DOHH2 (cell line): ENCODE data around the gene HORMAD2.

Experiments
- H3F3A ChIP-seq: fragments of 200-600 bp; sonication (generic), shearing (Covaris generic); 2 replicates; pipeline ENCODE4 v1.6.0; 2016; ENCODE audit warnings: antibody characterized with exemption, mild to moderate bottlenecking; ENCODE audit not compliant: control insufficient read depth, insufficient read depth
- H3K27ac ChIP-seq: fragments of 200-600 bp; sonication (generic); 2 replicates; pipeline ENCODE4 v1.5.1; 2014; ENCODE audit warnings: low read depth, mild to moderate bottlenecking, low read length, moderate library complexity
- H3K27me3 ChIP-seq: fragments of 200-600 bp; sonication (generic); 2 replicates; pipeline ENCODE4 v1.6.1; 2014; ENCODE audit warnings: mild to moderate bottlenecking, low read length, mixed read lengths; ENCODE audit not compliant: control insufficient read depth
- H3K36me3 ChIP-seq: fragments of 200-600 bp; sonication (generic); 2 replicates; pipeline ENCODE4 v1.6.1; 2014; ENCODE audit warnings: mild to moderate bottlenecking, low read length, moderate library complexity, mixed read lengths; ENCODE audit not compliant: control insufficient read depth
- H3K4me1 ChIP-seq: fragments of 200-600 bp; sonication (generic); 2 replicates; pipeline ENCODE4 v1.6.1; 2014; ENCODE audit warnings: mild to moderate bottlenecking, low read length, mixed read lengths; ENCODE audit not compliant: control insufficient read depth
- H3K4me2 ChIP-seq: fragments of 200-600 bp; sonication (generic); 2 replicates; pipeline ENCODE4 v1.6.0; 2014; ENCODE audit warnings: mild to moderate bottlenecking, low read length, moderate library complexity
- H3K4me3 ChIP-seq: fragments of 200-600 bp; sonication (generic); 2 replicates; pipeline ENCODE4 v1.5.1; 2014; ENCODE audit warnings: mild to moderate bottlenecking, low read length, mixed read lengths
- H3K79me2 ChIP-seq: fragments of 200-600 bp; sonication (generic); 2 replicates; pipeline ENCODE4 v1.6.1; 2014; ENCODE audit warnings: mild to moderate bottlenecking, low read length, mixed read lengths; ENCODE audit not compliant: control insufficient read depth
- H3K9me2 ChIP-seq: fragments of 200-600 bp; sonication (generic); replicated peaks from 2 replicates; pipeline ENCODE4 v1.6.1; 2014; ENCODE audit warnings: mild to moderate bottlenecking, low read length, mixed read lengths; ENCODE audit not compliant: control insufficient read depth
- H3K9me3 ChIP-seq: fragments of 200-600 bp; sonication (generic); 2 replicates; pipeline ENCODE4 v1.6.1; 2014; ENCODE audit warnings: antibody characterized with exemption, low read length, mixed read lengths; ENCODE audit not compliant: control insufficient read depth, insufficient read depth
- H4K20me1 ChIP-seq: fragments of 200-600 bp; sonication (generic); 2 replicates; pipeline ENCODE4 v1.6.0; 2014; ENCODE audit warnings: low read depth, mild to moderate bottlenecking, antibody characterized with exemption, low read length, moderate library complexity; ENCODE audit not compliant: control insufficient read depth, insufficient read depth
- CTCF ChIP-seq: fragments of 200-600 bp; sonication (generic); IDR thresholded peaks from one replicate; pipeline ENCODE4 v1.5.1; 2014; ENCODE audit warnings: antibody characterized with exemption, mild to moderate bottlenecking, low read depth, low read length; ENCODE audit not compliant: poor library complexity, severe bottlenecking
- EZH2phosphoT487 ChIP-seq: fragments of 200-600 bp; sonication (generic); IDR thresholded peaks from 2 replicates; pipeline ENCODE4 v1.6.1; 2017; ENCODE audit warnings: borderline replicate concordance, mild to moderate bottlenecking, antibody characterized with exemption, low read length, moderate library complexity, mixed read lengths

The HORMAD2 gene

GRCh38 chr22:30121960-30122359 is 41.7 kb downstream of the HORMAD2 start:
- TF ChIP-seq EZH2phosphoT487: no peak
- Histone ChIP-seq H3K9me2 (no peaks in the 10 kb centered on the region), H3K27ac (no peak overlapping the region), H3K4me2 (no peak overlapping the region), H3F3A (no peaks in the 10 kb centered on the region), H3K4me1 (no peaks in the 10 kb centered on the region), H3K4me3 (no peak overlapping the region), H3K36me3 (no peaks in the 10 kb centered on the region), H3K79me2 (no peaks in the 10 kb centered on the region), H3K9me3 (no peaks in the 10 kb centered on the region), H3K27me3 (peaks cover 31% of the 10 kb centered on the region), H4K20me1 (no peaks in the 10 kb centered on the region)

GRCh38 chr22:30123463-30123862 is 43.2 kb downstream of the HORMAD2 start:
- H3K27me3 ChIP-seq: peaks cover 32% of the 10 kb centered on the region
- H4K20me1 ChIP-seq: no peaks in the 10 kb centered on the region
- no peak for TF ChIP-seq EZH2phosphoT487
- H3K27ac ChIP-seq: no peak overlapping the region
- no peaks in the 10 kb centered on the region for H3K4me1 ChIP-seq
- H3K79me2 ChIP-seq: no peaks in the 10 kb centered on the region
- no peaks in the 10 kb centered on the region for H3F3A ChIP-seq
- H3K9me2 ChIP-seq: no peaks in the 10 kb centered on the region
- H3K4me3 ChIP-seq: no peak overlapping the region
- no peaks in the 10 kb centered on the region for H3K9me3 ChIP-seq
- H3K4me2 ChIP-seq: no peak overlapping the region
- no peaks in the 10 kb centered on the region for H3K36me3 ChIP-seq

- H3K4me1 ChIP-seq: no peaks in the 10 kb centered on the region
- no peaks in the 10 kb centered on the region for H3K9me2 ChIP-seq
- H3K27ac ChIP-seq: no peak overlapping the region
- TF ChIP-seq CTCF (no peak), EZH2phosphoT487 (no peak)
- no peak overlapping the region for H3K4me2 ChIP-seq
- no peaks in the 10 kb centered on the region for H3K79me2 ChIP-seq
- H3F3A ChIP-seq: no peaks in the 10 kb centered on the region
- no peaks in the 10 kb centered on the region for H4K20me1 ChIP-seq
- H3K9me3 ChIP-seq: no peaks in the 10 kb centered on the region
- no peaks in the 10 kb centered on the region for H3K36me3 ChIP-seq
- peaks cover 14% of the 10 kb centered on the region for H3K27me3 ChIP-seq
- no peak overlapping the region for H3K4me3 ChIP-seq
Measured at GRCh38 chr22:30127749-30128166, 47.5 kb downstream of the HORMAD2 start.

- H3K4me3 ChIP-seq: no peak overlapping the region
- no peak overlapping the region for H3K27ac ChIP-seq
- no peaks in the 10 kb centered on the region for H3K4me1 ChIP-seq
- H4K20me1 ChIP-seq: no peaks in the 10 kb centered on the region
- H3K27me3 ChIP-seq: peaks cover 14% of the 10 kb centered on the region
- no peaks in the 10 kb centered on the region for H3K9me2 ChIP-seq
- no peak for TF ChIP-seq CTCF
- TF ChIP-seq EZH2phosphoT487: no peak
- no peaks in the 10 kb centered on the region for H3K9me3 ChIP-seq
- H3K36me3 ChIP-seq: no peaks in the 10 kb centered on the region
- H3K79me2 ChIP-seq: no peaks in the 10 kb centered on the region
- H3F3A ChIP-seq: no peaks in the 10 kb centered on the region
- H3K4me2 ChIP-seq: no peak overlapping the region
Measured at GRCh38 chr22:30128511-30128910, 48.2 kb downstream of the HORMAD2 start.
